Eye (tissue), 1 donor: ENCODE measurements around the gene CFAP251.

ENCODE experiments used
- DNase-seq: peaks from one replicate; pipeline ENCODE4 v3.0.0-alpha.2; 2015

CFAP251 gene

DNA sequence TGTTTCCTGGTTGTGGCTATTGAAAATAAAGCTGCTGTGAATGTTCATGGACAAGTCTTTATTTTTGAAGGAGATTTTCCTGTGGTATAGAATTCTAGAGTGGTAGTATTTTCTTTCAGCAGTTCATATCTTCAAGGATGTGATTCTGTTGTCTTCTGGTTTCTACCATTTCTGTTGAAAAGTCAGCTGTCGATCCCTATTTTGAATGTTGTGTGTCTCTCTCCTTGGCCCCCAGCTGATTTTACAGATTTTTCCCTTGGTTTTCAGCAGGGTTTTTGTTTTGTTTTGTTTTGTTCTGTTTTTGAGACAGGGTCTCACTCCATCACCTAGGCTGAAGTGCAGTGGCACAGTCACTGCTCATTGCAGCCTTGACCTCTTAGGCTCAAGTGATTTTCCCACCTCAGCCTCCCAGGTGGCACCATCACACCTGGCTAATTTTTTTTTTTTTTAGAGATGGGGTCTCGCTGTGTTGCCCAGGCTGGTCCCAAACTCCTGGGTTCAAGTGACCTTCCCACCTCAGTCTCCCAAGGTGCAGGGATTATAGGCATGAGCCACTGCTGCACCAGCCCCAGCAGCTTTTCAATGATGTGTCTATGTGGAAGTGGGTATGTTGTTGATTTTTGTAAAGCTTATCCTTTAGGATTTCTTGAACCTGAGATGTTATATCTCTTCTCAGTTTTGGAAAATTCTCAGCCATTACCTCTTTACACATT lies 28.1 kb downstream of the CFAP251 start:
- DNase-seq = no peak

DNA sequence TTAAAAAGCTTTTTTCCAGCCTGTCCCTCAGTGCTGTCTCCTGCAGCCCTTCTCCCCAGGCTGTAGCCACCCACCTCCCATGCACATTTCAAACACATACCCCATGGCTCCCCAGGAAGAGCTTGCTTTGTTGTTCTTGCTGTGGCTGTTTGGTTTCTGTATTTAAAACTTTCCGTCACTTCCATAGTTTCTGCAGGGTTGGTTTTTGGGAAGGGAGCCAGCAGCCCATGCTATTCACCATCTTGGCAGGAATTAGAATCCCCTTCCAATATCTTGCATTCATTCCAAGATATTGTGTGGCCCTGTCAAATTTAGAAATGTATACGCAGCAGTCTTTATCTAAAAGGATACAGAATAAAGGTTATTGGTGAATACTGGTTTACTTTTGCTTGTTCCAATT lies 29.6 kb downstream of the CFAP251 start:
- no peak for DNase-seq

DNA sequence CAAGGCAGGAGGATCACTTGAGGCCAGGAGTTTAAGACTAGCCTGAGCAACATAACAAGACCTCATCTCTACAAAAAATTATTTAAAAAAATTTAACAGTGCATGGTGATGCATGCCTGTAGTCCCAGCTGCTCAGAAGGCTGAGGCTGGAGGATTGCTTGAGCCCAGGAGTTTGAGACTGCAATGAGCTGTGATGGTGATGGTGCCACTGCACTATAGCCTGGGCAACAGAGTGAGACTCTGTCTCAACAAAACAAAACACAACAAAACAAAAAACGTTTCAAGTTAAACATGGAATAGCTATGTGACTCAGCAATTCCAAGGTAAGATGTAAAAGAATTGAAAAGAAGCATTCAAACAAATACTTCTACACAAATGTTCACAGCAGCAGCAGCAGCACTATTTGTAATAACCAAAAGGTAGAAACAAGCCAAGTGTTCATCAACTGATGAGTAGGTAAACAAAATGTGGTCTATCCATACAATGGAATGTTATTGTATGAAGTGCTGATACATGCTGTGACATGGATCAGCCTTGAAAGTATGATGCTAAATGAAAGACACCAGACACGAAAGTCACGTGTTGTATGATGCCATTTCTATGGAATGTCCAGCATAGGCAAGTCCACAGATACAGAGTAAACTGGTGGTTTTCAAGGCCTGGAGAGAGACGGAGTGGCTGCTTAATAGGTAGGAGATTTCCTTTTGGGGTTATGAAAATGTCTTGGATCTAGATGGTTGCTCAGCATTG lies 31.4 kb downstream of the CFAP251 start:
- DNase-seq = peak; percentile 27

DNA sequence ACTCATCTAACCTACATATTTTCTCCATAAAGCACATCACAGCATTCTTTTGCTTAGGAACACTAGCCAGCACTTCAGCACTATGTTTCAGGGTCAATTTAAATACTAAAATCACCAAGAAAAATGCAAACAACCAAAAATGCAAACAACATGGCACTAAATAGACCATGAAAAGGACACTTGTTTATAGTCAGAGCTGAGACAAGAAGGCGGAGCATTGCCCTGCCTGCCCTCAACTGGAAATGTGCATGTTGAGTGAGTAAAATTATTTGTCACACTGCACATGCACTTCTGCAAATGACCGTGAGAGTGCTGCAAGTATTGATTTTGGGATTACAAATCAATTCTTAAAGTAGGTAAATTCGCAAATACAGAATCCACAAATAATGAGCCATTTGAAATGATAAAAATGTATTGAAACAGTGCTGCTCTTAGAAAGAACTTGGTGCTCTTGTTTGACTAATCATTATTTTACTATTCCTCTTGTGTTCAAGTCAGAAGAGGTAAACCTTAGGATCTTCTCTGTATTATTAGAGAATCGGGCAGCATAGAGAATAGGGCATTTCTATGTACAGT lies 34.8 kb downstream of the CFAP251 start:
- no peak for DNase-seq

DNA sequence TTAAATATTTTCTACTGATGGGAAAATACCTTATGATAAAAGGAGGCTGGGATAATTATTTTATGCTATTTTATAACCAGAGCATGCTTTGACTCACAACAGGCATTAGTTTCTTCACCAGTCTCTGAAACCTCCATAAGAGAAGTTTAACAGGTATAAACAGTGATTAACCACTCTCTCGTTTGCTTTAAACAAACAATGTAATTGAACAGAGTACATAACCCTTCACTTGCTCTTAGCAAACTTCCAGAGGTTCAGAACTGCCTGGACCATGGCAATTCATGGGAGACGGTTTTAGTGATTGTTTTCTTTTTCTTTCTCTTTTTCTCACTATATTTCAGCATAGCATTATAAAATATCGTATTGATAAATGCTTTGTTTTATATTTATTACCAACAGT lies 35.3 kb downstream of the CFAP251 start:
- DNase-seq = no peak

DNA sequence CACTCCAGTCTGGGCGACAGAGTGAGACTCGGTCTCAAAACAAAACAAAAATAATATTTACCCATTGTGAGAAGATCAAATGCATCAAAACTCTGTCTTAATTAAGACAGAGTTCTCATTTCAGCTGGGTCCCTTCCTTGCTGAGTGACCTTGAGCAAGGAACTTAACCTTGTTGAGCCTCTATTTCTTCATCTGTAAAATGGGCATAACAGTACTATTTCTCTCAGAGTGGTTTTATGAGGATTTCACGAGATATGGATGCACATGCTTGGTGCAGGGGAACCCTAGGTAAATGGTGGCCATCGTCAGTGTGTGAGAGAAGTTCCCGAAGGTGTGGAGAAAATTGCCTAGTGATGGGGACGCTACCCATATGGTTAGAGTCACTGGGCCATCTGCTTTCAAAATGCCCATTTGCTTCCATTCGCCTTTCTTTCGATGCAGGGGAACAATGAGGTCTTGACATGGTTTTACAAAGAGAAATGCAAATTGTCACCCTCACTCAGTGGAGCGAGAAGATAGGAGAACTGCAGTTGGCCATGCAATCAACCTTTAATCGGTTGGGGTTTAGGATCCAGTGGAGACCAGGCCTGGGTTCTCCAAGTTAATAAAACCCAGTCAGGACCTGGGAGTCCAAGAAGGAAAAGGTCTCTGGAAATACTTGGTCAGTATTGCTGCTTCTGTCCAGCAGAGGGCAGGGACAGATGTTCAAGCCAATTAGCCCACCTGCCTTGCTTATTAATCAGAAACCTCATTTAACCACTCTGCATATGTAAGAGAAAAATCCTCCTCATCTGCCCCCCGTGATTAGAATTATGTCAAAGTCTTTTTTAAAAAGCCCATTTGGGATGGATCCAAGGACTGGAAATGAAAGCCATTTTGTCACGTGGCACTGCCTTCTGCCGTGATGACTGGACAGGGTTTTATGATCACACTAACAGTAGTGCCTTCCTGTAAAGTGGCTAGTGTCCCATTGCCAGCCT lies 37.2 kb downstream of the CFAP251 start:
- no peak for DNase-seq

DNA sequence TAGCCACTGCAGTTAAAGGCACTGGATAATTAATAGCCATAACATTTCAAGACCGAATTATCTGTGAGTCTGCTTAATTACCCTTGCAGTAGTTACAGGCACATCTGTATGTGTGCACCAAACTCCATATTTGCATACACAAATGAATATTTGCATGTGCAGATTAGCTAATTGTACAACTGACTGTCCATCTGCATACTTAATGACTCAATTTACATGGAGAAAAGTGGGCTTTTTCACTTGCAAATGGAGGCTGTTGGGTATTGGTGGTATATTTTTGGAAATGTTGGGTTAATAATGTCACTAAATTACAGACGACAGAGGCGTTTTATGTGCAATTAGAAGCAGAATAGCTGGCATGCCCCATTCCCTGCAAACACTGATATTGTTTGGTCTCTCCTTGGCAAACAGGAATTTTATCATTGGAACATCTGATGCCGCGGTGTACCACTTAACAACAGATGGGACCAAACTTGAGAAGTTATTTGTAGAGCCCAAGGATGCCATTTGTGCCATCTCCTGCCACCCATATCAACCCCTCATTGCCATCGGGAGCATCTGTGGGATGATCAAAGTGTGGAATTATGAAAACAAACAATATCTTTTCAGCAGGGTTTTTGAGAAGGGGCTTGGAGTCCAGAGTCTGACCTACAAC lies 39.6 kb downstream of the CFAP251 start:
- no peak for DNase-seq

DNA sequence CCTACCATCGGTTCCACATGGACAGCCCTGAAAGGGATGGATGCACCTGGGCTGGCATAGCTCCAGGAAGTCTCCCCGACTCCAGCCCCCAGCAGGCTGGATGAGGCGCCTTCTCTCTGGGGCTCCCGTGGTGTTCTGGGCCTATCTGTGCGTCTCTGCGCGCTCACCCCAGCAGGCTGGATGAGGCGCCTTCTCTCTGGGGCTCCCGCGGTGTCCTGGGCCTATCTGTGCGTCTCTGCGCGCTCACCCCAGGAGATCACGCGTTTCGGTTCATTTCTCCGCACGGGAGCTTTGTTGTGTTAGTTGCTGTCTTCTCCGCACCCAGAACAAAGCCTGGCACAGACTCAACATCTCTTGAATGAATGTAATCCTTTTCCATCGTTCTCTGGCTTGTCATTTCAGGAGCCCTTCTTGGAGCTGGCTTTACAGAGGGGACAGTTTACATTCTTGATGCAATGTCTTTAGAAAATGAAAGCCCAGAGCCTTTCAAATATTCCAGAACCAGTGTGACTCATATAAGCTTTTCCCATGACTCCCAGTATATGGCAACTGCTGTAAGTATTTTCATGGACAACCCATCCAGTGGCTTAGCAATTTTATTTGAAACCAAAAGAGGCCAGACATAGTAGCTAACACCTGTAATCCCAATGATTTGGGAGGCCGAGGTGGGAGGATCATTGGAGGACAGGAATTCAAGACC lies 40.3 kb downstream of the CFAP251 start:
- no peak for DNase-seq

DNA sequence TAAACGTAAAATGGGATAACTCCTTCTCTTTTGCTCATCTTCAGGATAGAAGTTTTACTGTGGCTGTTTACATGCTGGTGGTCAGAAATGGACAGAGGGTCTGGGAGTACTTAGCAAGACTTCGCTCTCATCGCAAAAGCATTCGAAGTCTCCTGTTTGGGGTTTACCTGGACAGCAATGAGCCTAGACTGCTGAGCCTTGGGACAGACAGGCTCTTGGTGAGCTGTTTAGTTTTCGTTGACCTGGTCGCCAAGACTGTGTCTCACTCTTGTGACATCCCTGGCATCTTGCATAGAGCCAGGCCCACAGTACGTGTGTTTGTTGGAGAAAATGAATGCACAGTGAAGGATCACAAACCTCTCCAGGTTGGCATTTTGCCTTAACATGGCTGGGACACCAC lies 42.1 kb downstream of the CFAP251 start:
- no peak for DNase-seq

DNA sequence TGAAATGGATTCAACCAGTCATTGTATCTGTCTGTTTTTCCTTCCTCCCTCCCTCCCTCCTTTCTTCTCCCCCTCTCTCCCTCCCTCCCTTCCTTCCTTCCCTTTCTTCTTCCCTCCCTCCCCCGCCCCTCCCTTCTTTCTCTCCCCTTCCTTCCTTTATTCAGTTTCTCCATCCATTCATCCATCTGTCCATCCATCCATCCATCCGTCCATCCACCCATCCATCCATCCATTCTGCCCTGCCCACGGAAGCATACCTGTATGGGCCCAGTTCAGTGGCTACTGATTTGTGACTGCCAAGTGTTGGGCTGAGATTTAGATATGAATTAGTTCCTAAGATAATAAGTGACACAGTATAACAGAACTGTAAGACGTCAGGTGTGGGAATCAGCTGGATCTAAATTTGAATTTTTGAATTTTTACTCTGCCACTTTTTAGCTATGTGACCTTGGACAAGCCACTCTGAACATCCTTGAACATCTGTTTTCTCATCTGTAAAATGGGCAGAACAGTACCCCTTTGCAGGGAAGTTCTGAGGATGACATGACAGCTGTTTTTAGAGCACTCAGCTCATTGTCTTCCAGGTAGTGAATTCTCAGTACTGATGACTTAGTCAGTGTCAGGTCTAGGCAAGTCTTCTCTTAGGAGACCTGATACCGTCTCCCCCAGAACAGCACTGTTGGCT lies 42.9 kb downstream of the CFAP251 start:
- DNase-seq = no peak

DNA sequence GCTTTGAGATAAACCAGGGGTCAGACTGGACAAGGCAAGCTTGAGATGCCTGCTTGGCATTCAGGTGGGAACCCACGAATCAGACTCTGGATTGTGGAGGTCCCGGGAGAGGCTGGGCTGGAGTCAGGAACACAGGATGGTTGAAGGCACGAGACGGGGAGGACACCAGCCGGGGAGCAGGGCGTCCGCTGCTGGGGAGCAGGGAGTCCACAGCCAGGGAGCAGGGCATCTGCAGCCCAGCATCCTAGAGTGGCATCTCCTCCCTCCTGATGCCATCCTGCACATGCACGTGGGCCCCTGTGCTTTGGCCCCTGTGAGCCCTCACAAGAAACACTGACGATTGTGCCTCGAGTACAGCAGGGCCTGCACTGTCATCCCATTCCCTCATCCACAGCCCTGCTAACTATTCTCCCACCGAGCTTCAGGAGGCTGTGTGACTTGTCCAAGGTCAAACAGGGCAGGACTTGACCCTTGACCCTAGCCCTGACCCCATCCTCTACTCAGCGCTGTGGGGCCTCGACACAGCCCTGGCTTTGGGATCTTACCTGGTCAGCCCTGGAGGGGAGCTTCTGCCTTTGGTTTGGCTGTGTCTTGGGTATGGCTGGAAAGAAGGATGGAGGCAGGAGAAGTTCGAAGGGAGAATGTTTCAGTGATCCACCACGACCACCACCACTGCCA lies 45.1 kb downstream of the CFAP251 start:
- DNase-seq = no peak

DNA sequence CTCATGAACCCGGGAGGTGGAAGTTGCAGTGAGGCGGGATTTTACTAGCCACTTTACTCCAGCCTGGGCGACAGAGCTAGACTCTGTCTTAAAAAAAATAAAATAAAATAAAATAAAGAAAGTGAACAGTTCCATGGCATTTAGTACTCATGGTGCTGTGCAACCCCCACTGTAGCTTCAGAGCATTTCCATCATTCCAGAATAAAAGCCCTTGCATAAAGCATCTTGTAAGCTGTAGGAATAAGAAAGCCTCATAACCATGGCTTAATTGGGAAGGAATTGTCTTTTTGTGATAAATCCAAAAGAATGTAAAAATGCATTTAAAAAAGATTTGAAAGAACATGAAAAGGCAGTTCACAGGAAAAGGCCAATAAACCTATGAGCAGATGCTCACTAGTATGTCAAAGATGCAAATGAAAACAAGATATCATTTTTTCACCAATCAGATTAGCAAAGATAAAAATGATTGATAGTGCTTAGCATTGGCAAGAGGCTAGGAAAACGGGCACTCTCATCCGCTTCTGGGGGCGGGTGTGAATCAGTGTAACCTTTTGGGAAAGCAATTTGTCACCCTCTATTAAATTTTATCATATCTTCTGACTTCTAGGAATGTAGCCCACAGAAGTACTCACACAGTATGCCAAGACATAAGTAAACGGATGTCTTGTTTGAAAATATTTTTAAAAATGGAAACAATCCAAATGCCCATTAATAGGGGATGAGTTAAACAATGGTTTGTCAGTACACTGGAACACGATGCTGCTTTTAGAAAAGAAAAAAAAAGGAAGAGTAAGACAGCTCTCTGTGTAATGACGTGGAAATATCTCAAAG lies 46.6 kb downstream of the CFAP251 start:
- DNase-seq = no peak

DNA sequence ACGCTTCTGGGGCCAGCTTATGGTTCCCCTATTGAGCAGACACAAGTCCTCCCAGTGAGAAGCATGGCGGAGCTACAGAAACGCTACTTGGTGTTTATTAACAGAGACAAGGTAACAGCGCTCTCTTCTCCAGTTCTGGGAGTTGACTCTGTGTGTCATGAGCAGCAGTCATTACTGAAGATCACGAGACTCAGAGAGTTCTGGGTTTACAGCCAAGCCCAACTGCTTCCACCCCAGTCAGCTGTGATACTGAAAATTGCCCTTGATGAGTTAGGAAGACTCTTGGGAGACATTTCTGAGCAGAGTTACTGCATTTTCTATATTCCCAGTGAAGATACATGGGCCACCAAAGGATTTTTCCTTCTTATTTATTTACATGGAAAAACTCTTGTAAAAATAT lies 48.6 kb downstream of the CFAP251 start:
- no peak for DNase-seq

DNA sequence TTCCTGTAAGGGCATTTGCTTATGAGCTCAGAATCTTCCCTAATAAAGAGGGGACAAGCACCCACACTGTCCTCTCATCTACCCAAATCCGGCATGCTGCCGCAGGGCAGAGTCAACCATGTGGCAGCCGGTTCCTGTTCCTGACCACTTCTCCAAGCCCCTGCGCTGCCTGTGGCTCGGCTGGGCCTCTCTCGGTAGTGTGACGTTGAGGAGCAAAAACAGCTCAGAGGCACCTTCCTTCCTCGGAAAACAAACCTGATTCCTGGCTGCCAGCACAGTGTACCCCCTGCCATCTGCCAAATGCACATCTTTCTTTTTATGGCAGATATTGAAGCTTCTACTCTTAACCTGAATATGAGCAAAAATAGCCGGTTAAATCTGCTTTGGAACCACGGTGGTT lies 50.5 kb downstream of the CFAP251 start:
- DNase-seq = no peak

DNA sequence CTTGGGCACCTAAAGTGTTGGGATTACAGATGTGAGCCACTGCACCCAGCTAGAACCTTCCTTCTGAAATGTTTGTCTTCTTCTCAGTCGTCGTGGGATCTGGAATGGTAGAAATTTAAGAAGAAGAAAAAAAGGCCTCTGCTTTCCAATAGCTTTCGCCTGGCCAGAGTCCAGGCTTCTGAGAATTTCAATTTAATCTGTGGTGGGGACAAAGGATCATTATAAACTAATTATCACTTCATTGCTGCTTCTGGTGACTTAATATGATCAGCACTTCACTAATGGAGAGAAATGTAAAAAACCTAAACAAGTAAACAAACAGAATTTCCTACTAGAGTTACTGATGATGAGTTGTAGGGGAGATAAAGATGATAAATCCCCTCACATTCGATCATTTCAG lies 51.3 kb downstream of the CFAP251 start:
- no peak for DNase-seq

DNA sequence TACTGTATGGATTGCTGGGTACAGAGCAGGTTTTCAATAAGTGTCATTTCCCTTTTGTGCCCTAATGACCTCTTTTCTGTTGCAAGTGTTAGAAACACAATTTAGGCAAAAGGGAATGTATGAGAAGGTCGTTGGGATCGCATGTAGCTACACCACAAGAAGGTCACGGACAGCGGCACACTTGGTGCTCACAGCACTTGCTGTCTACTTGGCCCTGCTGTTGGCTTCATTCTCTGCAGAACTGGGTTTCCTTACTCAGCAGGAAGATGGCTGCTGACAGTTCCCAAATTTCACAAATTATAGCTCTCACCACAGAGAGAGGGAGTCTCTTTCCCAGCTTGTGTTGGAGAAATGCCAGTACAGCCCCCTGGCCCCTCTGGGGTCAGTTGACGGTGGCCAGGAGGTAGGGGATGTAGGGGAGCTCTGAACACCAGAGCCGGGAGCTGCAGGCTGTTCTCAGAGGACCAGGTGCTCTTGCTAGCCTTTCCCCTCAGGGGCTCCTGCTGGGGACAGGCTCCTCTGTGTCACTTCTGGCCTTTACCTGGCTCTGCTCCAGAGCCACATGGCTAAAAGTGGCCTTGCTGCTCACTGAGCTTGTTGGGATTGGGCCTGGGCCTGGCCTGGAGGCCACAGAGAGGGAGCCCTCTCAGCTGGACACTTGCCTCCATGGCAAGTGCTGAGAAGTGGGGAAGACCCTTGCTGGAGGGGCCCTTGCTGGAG lies 52.3 kb downstream of the CFAP251 start:
- DNase-seq = no peak

DNA sequence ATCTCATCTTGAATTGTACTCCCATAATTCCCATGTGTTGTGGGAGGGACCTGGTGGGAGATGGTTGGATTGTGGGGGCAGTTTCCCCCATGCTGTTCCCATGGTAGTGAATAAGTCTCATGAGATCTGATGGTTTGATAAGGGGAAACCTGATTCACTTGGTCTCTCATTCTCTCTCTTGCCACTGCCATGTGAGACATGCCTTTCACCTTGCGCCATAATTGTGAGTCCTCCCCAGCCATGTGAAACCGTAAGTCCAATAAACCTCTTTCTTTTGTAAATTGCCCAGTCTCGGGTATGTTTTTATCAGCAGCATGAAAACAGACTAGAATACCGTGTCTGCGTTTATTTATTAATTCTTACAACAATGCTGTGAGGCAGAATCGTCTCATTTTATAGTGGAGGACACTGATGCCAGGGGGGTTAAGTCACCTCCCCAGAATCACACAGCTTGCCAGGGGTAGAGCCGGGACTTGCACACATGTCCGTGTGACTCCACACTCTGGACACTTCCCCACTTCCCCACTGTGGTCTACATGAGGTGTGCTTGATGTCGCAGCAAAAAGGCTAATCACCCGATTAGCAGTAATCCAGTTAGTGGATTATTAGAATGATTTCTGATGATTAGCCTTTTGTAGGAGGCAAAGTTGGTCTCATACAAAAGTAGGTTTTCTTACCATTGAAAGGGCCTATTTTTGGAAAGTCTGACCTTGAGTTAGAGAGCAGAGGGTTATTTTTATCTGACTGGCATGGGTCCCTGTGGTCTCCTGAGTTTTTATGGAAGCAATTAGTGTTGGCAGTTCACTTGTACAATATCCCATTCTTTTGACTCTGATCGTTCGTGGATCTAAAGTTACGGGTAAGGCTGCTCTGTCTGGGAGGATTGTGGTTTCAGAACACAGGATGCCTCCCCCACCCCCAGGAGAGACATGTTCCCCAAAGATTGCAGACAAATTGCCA lies 55.9 kb downstream of the CFAP251 start:
- no peak for DNase-seq

DNA sequence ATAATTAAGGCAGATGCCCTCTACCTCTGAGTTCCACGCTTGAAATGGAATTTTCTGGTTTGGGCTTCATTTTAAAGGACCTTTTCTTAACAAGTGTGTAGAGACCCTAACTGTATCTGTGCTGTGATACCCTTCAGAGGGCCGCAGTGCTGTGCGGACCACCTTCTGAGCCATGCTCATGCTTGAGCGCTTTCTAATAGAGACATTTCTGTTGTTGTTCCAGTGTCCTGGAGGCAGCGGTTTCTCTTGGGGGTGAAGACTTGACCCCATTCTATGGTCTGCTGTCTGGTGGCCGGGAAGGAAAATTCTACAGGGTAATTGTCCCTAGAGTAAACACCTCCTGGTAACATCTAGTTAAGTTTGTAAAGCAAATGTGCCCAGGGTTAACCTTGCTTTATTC lies 56.6 kb downstream of the CFAP251 start:
- peak; percentile 87 for DNase-seq
